A549 (cell line): ENCODE data around the gene IQCE. TPM values are rescaled to one million over a fixed set of nuclear protein-coding genes. Genes with fewer than 3 reads are reported as not detected.

ENCODE experiments used
- ATAC-seq, 2 experiments: fragments of 200-7000 bp in 1 of 2; fragments of >200 bp in 1 of 2; cut with Nextera tagmentation in 1 of 2; cut with Tn5 transposase in 1 of 2; 3 replicates each; pipeline versions ENCODE4 v1.8.0 to v1.9.1; 2018 to 2020; ENCODE audit warnings: mild to moderate bottlenecking in 1 of 2, moderate library complexity in 1 of 2
- CTCF ChIA-PET: fragments of 300-600 bp; sonication (Branson Sonifier 250); formaldehyde crosslinking; extraction: SDS; loops from one replicate; lab custom pipeline; 2021; ENCODE audit warnings: antibody characterized with exemption, inconsistent platforms; lab: Yijun Ruan, JAX
- POLR2A ChIA-PET: fragments of 350-600 bp; formaldehyde crosslinking; extraction: SDS; loops from one replicate; lab custom pipeline; 2021; ENCODE audit warnings: antibody characterized with exemption, inconsistent platforms; lab: Yijun Ruan, JAX
- DNase-seq, 2 experiments: peaks; one replicate each; pipeline versions ENCODE4 v3.0.0 to v3.0.0-alpha.2; 2011 to 2016; ENCODE audit warnings: low read depth in 1 of 2, low spot score in 1 of 2
- FAIRE-seq: peaks from 2 replicates; lab custom pipeline; 2011; peaks lifted over from hg19 to GRCh38; lab: Jason Lieb, UNC
- H3K27ac ChIP-seq, 2 experiments: fragments of >200 bp; sonication (Bioruptor Twin); formaldehyde crosslinking; 3 replicates each; pipeline ENCODE4 v1.5.1; 2016 to 2017
- H3K4me1 ChIP-seq: fragments of >200 bp; sonication (Bioruptor Twin); formaldehyde crosslinking; 3 replicates; pipeline ENCODE4 v1.6.1; 2016
- H3K4me2 ChIP-seq: fragments of >200 bp; sonication (Bioruptor Twin); formaldehyde crosslinking; 3 replicates; pipeline ENCODE4 v1.6.1; 2016
- H3K4me3 ChIP-seq: fragments of >200 bp; sonication (Bioruptor Twin); formaldehyde crosslinking; 3 replicates; pipeline ENCODE4 v1.5.1; 2016
- H3K9me3 ChIP-seq: fragments of >200 bp; sonication (Bioruptor Twin); formaldehyde crosslinking; 3 replicates; pipeline ENCODE4 v1.6.1; 2016
- BCL3 ChIP-seq: fragments of >200 bp; sonication (Bioruptor Twin); formaldehyde crosslinking; IDR thresholded peaks from 3 replicates; pipeline ENCODE4 v1.6.1; 2016
- CBX2 ChIP-seq: fragments of 200-600 bp; sonication (generic); IDR thresholded peaks from 2 replicates; pipeline ENCODE4 v1.6.1; 2016; ENCODE audit warnings: low read depth, mild to moderate bottlenecking, borderline replicate concordance
- CEBPB ChIP-seq, 2 experiments: fragments of >200 bp in 1 of 2; sonication (Bioruptor Twin) in 1 of 2; formaldehyde crosslinking in 1 of 2; IDR thresholded peaks; 2 replicates each; pipeline ENCODE4 v1.6.1; 2012 to 2016
- CHD4 ChIP-seq: fragments of 200-600 bp; sonication (generic); IDR thresholded peaks from 2 replicates; pipeline ENCODE4 v1.6.1; 2016; ENCODE audit warnings: antibody characterized with exemption, mild to moderate bottlenecking, borderline replicate concordance
- CTCF ChIP-seq: fragments of >200 bp; sonication (Bioruptor Twin); formaldehyde crosslinking; IDR thresholded peaks from 3 replicates; pipeline ENCODE4 v1.5.1; 2016
- ELK1 ChIP-seq: fragments of 150-350 bp; IDR thresholded peaks from 2 replicates; pipeline ENCODE4 v1.6.1; 2014; ENCODE audit warnings: low read depth, mild to moderate bottlenecking, low read length
- FOXS1 ChIP-seq: fragments of 250-450 bp; sonication (Bioruptor Pico); IDR thresholded peaks from 2 replicates; pipeline ENCODE4 v1.5.0; 2020; ENCODE audit warnings: mild to moderate bottlenecking, moderate library complexity
- HMGXB4 ChIP-seq: fragments of 250-450 bp; sonication (Bioruptor Pico); IDR thresholded peaks from 2 replicates; pipeline ENCODE4 v1.5.0; 2021; ENCODE audit warnings: mild to moderate bottlenecking, moderate library complexity, borderline replicate concordance
- MAFK ChIP-seq: fragments of 450-650 bp; IDR thresholded peaks from 2 replicates; pipeline ENCODE4 v1.6.1; 2014; ENCODE audit not compliant: partially characterized antibody
- NFE2L2 ChIP-seq: fragments of 150-350 bp; conservative IDR thresholded peaks from 2 replicates; pipeline ENCODE4 v1.6.1; 2014; ENCODE audit warnings: low read length
- NR3C1 ChIP-seq: fragments of >200 bp; sonication (Bioruptor Twin); formaldehyde crosslinking; IDR thresholded peaks from 3 replicates; pipeline ENCODE4 v1.6.1; 2017
- POLR2A ChIP-seq: IDR thresholded peaks from 2 replicates; pipeline ENCODE4 v1.6.1; 2012; ENCODE audit warnings: mild to moderate bottlenecking, low read length
- RARB ChIP-seq: fragments of 250-450 bp; sonication (Bioruptor Pico); IDR thresholded peaks from 2 replicates; pipeline ENCODE4 v1.8.0; 2021; ENCODE audit warnings: mild to moderate bottlenecking, moderate library complexity
- REST ChIP-seq: fragments of 200-600 bp; sonication (generic); IDR thresholded peaks from 2 replicates; pipeline ENCODE4 v1.6.1; 2016; ENCODE audit warnings: antibody characterized with exemption, mild to moderate bottlenecking, moderate library complexity
- SMC3 ChIP-seq: fragments of >200 bp; sonication (Bioruptor Twin); formaldehyde crosslinking; IDR thresholded peaks from 3 replicates; pipeline ENCODE4 v1.6.1; 2018; ENCODE audit warnings: inconsistent platforms
- SREBF2 ChIP-seq: fragments of 450-650 bp; IDR thresholded peaks from 2 replicates; pipeline ENCODE4 v1.6.1; 2014; ENCODE audit warnings: mild to moderate bottlenecking, moderate library complexity
- USF2 ChIP-seq: fragments of 450-650 bp; IDR thresholded peaks from 2 replicates; pipeline ENCODE4 v1.6.1; 2014; ENCODE audit warnings: antibody characterized with exemption
- ZC3H11A ChIP-seq: fragments of 450-650 bp; IDR thresholded peaks from 2 replicates; pipeline ENCODE4 v1.6.1; 2014; ENCODE audit warnings: antibody characterized with exemption, mild to moderate bottlenecking
- ZFP36 ChIP-seq: fragments of 450-650 bp; IDR thresholded peaks from 2 replicates; pipeline ENCODE4 v1.6.1; 2014; ENCODE audit warnings: borderline replicate concordance; ENCODE audit not compliant: partially characterized antibody
- ZNF302 ChIP-seq: fragments of 250-450 bp; sonication (Bioruptor Pico); IDR thresholded peaks from 2 replicates; pipeline ENCODE4 v1.9.0; 2021; ENCODE audit warnings: inconsistent platforms, mild to moderate bottlenecking, moderate library complexity
- WGBS: methylation state at CpG from one replicate; pipeline ENCODE4 v1.1.6; 2017; ENCODE audit errors: missing lambda C conversion rate; 5-methylcytosine and 5-hydroxymethylcytosine counted together
- polyA plus RNA-seq, 4 experiments: library from polyadenylated mRNA; depleted of rRNA in 3 of 4; stranded (reverse); fragments of >200 nt; fragmentation: RNase III in 1 of 4; extraction: RNeasy Plus Mini Kit Qiagen cat#74134 plus additional on column Dnase treatment in 1 of 4; gene quantifications; 2 replicates in 3 of 4; 3 replicates in 1 of 4; pipeline ENCODE4 v1.2.3, GENCODE V29; 2011 to 2017

The IQCE gene
- polyA plus RNA-seq, 2 of the 4 experiments (the other 2 are of a cell fraction): 10.6 to 13.0 TPM

- Histone ChIP-seq H3K4me3 (peak overlapping the region; percentile 64), H3K27ac (peak overlapping the region; percentile 97 to 100), H3K4me1 (peaks cover 25% of the 10 kb centered on the region), H3K9me3 (no peaks in the 10 kb centered on the region), H3K4me2 (peak overlapping the region; percentile 100)
- WGBS: 84% methylated on average over 15 of the region's 16 CpGs
- ATAC-seq: no peak
- ChIA-PET CTCF (interaction anchor here (0.6 to 1.3 kb wide), 6 partner anchors 9 to 127 kb away, joined by 3 to 5 read pairs (median 3); no protein-coding TSS in a partner anchor), POLR2A (no interaction called here)
- no peak for FAIRE-seq
- no peak for DNase-seq
- no peak for TF ChIP-seq CHD4
- TF ChIP-seq POLR2A: no peak
- no peak for TF ChIP-seq CBX2
- TF ChIP-seq CEBPB (IDR thresholded peaks at IDR 0.05): no peak
- no peak for TF ChIP-seq NFE2L2
- TF ChIP-seq BCL3: no peak
- TF ChIP-seq ELK1: no peak
- TF ChIP-seq NR3C1: no peak
- TF ChIP-seq ZNF302 (CRISPR knock-in tag): no peak
- no peak for TF ChIP-seq SMC3
- TF ChIP-seq ZFP36: no peak
- no peak for TF ChIP-seq ZC3H11A
- no peak for TF ChIP-seq HMGXB4
- TF ChIP-seq USF2: no peak
- no peak for TF ChIP-seq CTCF
- TF ChIP-seq REST: no peak
- TF ChIP-seq RARB (CRISPR knock-in tag): no peak
- TF ChIP-seq FOXS1: no peak
- no peak for TF ChIP-seq SREBF2
- TF ChIP-seq MAFK: no peak
Observed at GRCh38 chr7:2553831-2554581, 4.8 kb upstream of the IQCE start.
